Esophagus squamous epithelium (tissue), 4 donors: ENCODE data around the gene LINC01488.

Source experiments
- CTCF ChIP-seq, 6 experiments: fragments of 450-650 bp in 4 of 6; fragments of 200-600 bp in 2 of 6; sonication (generic) in 2 of 6; IDR thresholded peaks; one replicate each; pipeline ENCODE4 v1.5.1; 2016 to 2019; ENCODE audit warnings: antibody characterized with exemption in 6 of 6, mild to moderate bottlenecking in 4 of 6, moderate library complexity in 4 of 6
- POLR2A ChIP-seq, 4 donors: fragments of 450-650 bp; IDR thresholded peaks; one replicate each; pipeline ENCODE4 v1.6.1; 2017; ENCODE audit warnings: antibody characterized with exemption in 4 of 4, mild to moderate bottlenecking in 4 of 4, moderate library complexity in 3 of 4

- TF ChIP-seq POLR2A (IDR thresholded peaks at IDR 0.05) (no peak), CTCF (IDR thresholded peaks at IDR 0.05) (no peak)
Observed at GRCh38 chr11:69475866-69476471, 5.5 kb upstream of the LINC01488 start.
